ENCODE results near the gene CHRDL1. TPM values are rescaled to one million over a fixed set of nuclear protein-coding genes. Genes with fewer than 3 reads are reported as not detected.

The CHRDL1 gene
- total and polyA plus RNA-seq, 4 donors: 9.6 to 45.3 (median 26.9) TPM

GRCh38 chrX:110805303-110805702, 9.7 kb upstream of the CHRDL1 start:
- Histone ChIP-seq H3K4me3 (no peak overlapping the region), H3K36me3 (ENCODE audit: control insufficient read depth in 4 of 4, insufficient read depth in 4 of 4, low read length in 4 of 4) (no peaks in the 10 kb centered on the region), H3K27me3 (ENCODE audit: control insufficient read depth in 3 of 3, insufficient read depth in 3 of 3, low read length in 2 of 3) (peaks cover 0 to 58% (median 18%) of the 10 kb centered on the region in 3 donors), H3K9ac (ENCODE audit: insufficient read depth in 1 of 2, low read length in 2 of 2) (no peak overlapping the region), H3K4me1 (ENCODE audit: control insufficient read depth in 5 of 5, insufficient read depth in 5 of 5, low read length in 5 of 5) (peaks cover 0 to 3% (median 0%) of the 10 kb centered on the region in 5 donors), H3K9me3 (ENCODE audit: control insufficient read depth in 4 of 4, insufficient read depth in 3 of 4, low read length in 3 of 4) (peaks cover 0 to 2% (median 0%) of the 10 kb centered on the region in 4 donors), H3K27ac (ENCODE audit: low read depth in 1 of 2, low read length in 1 of 2) (no peak overlapping the region)
- 76 to 83% methylated on average over 1 of the region's 1 CpG for WGBS, 2 donors
- no peak for TF ChIP-seq CTCF (IDR thresholded peaks at IDR 0.05; ENCODE audit: control extremely low read depth, extremely low read depth)
- DNase-seq: peak in 2 of 3 donors; percentile 13 to 53
- ATAC-seq (ENCODE audit: insufficient read depth, low FRiP score): no peak

GRCh38 chrX:110804446-110804845, 8.8 kb upstream of the CHRDL1 start:
- ATAC-seq (ENCODE audit: insufficient read depth, low FRiP score) (no peak), DNase-seq (peak in 2 of 3 donors; percentile 16 to 64)
- Histone ChIP-seq H3K9me3 (ENCODE audit: control insufficient read depth in 4 of 4, insufficient read depth in 3 of 4, low read length in 3 of 4) (peaks cover 0 to 2% (median 0%) of the 10 kb centered on the region in 4 donors), H3K27ac (ENCODE audit: low read depth in 1 of 2, low read length in 1 of 2) (no peak overlapping the region), H3K27me3 (ENCODE audit: control insufficient read depth in 3 of 3, insufficient read depth in 3 of 3, low read length in 2 of 3) (peaks cover 0 to 54% (median 18%) of the 10 kb centered on the region in 3 donors), H3K36me3 (ENCODE audit: control insufficient read depth in 4 of 4, insufficient read depth in 4 of 4, low read length in 4 of 4) (no peaks in the 10 kb centered on the region), H3K4me3 (no peak overlapping the region), H3K9ac (ENCODE audit: insufficient read depth in 1 of 2, low read length in 2 of 2) (no peak overlapping the region), H3K4me1 (ENCODE audit: control insufficient read depth in 5 of 5, insufficient read depth in 5 of 5, low read length in 5 of 5) (peaks cover 0 to 3% (median 0%) of the 10 kb centered on the region in 5 donors)
- no peak for TF ChIP-seq CTCF (IDR thresholded peaks at IDR 0.05; ENCODE audit: control extremely low read depth, extremely low read depth)
- WGBS, 2 donors: 55 to 86% methylated on average over 4 of the region's 4 CpGs

- H3K9me3 ChIP-seq (ENCODE audit: control insufficient read depth in 4 of 4, insufficient read depth in 3 of 4, low read length in 3 of 4): peaks cover 0 to 2% (median 0%) of the 10 kb centered on the region in 4 donors
- no peak for DNase-seq
- H3K4me1 ChIP-seq (ENCODE audit: control insufficient read depth in 5 of 5, insufficient read depth in 5 of 5, low read length in 5 of 5): peaks cover 0 to 3% (median 0%) of the 10 kb centered on the region in 5 donors
- no peaks in the 10 kb centered on the region for H3K36me3 ChIP-seq (ENCODE audit: control insufficient read depth in 4 of 4, insufficient read depth in 4 of 4, low read length in 4 of 4)
- ATAC-seq (ENCODE audit: insufficient read depth, low FRiP score): no peak
- H3K9ac ChIP-seq (ENCODE audit: insufficient read depth in 1 of 2, low read length in 2 of 2): no peak overlapping the region
- WGBS, 2 donors: 68 to 79% methylated on average over 3 of the region's 3 CpGs
- peaks cover 0 to 46% (median 13%) of the 10 kb centered on the region in 3 donors for H3K27me3 ChIP-seq (ENCODE audit: control insufficient read depth in 3 of 3, insufficient read depth in 3 of 3, low read length in 2 of 3)
- H3K27ac ChIP-seq (ENCODE audit: low read depth in 1 of 2, low read length in 1 of 2): no peak overlapping the region
- H3K4me3 ChIP-seq: no peak overlapping the region
- TF ChIP-seq CTCF (IDR thresholded peaks at IDR 0.05; ENCODE audit: control extremely low read depth, extremely low read depth): no peak
These were observed 7.9 kb upstream of the CHRDL1 start for GRCh38 chrX:110803506-110803905.

- Histone ChIP-seq H3K27ac (ENCODE audit: low read depth in 1 of 2, low read length in 1 of 2) (no peak overlapping the region), H3K27me3 (ENCODE audit: control insufficient read depth in 3 of 3, insufficient read depth in 3 of 3, low read length in 2 of 3) (peaks cover 0 to 48% (median 19%) of the 10 kb centered on the region in 3 donors), H3K4me1 (ENCODE audit: control insufficient read depth in 5 of 5, insufficient read depth in 5 of 5, low read length in 5 of 5) (no peaks in the 10 kb centered on the region), H3K36me3 (ENCODE audit: control insufficient read depth in 4 of 4, insufficient read depth in 4 of 4, low read length in 4 of 4) (no peaks in the 10 kb centered on the region), H3K9me3 (ENCODE audit: control insufficient read depth in 4 of 4, insufficient read depth in 3 of 4, low read length in 3 of 4) (peaks cover 0 to 2% (median 0%) of the 10 kb centered on the region in 4 donors), H3K4me3 (no peak overlapping the region), H3K9ac (ENCODE audit: insufficient read depth in 1 of 2, low read length in 2 of 2) (no peak overlapping the region)
- TF ChIP-seq CTCF (IDR thresholded peaks at IDR 0.05; ENCODE audit: control extremely low read depth, extremely low read depth): no peak
- 25 to 27% methylated on average over 5 of the region's 5 CpGs for WGBS, 2 donors
- ATAC-seq (ENCODE audit: insufficient read depth, low FRiP score) (no peak), DNase-seq (no peak)
These were observed 735 bp upstream of the CHRDL1 start for GRCh38 chrX:110796407-110796697.

All from lung (tissue), 12 donors.